ENCODE measurements around the gene NGEF.
"Not testable (repeated sequence)": the region's sequence is repeated elsewhere in the genome, so short reads cannot be mapped to it uniquely, and the experiment has no call there.

The NGEF gene

GRCh38 chr2:232870766-232871371 is 142.2 kb downstream of the NGEF start:
- no peak for DNase-seq (ENCODE audit: low read depth)

GRCh38 chr2:232870018-232870765 is 142.9 kb downstream of the NGEF start, which contains the start of gene SNORC:
TSS of gene SNORC (plus strand) at chr2:232870264. CDS start at chr2:232870342, 78 bp downstream.
- no peak for DNase-seq (ENCODE audit: low read depth)

- no peak for DNase-seq (ENCODE audit: low read depth)
Observed at GRCh38 chr2:232869138-232870017, 143.7 kb downstream of the NGEF start.

- no peak for DNase-seq (ENCODE audit: low read depth)
Observed at GRCh38 chr2:232866104-232866503, 147.0 kb downstream of the NGEF start.

- DNase-seq (ENCODE audit: low read depth): no peak
Observed at GRCh38 chr2:232865165-232865564, 147.9 kb downstream of the NGEF start.

GRCh38 chr2:232863996-232864395 is 149.1 kb downstream of the NGEF start:
- DNase-seq (ENCODE audit: low read depth): no peak

- DNase-seq (ENCODE audit: low read depth): no peak
Observed at GRCh38 chr2:232861353-232861752, 151.7 kb downstream of the NGEF start.

- no peak for DNase-seq (ENCODE audit: low read depth)
Observed at GRCh38 chr2:232860593-232861241, 152.3 kb downstream of the NGEF start.

GRCh38 chr2:232859385-232859916 is 153.6 kb downstream of the NGEF start:
- DNase-seq (ENCODE audit: low read depth): no peak

GRCh38 chr2:232857158-232857563 is 155.9 kb downstream of the NGEF start:
- no peak for DNase-seq (ENCODE audit: low read depth)

GRCh38 chr2:232854082-232854481 is 159.0 kb downstream of the NGEF start:
- DNase-seq (ENCODE audit: low read depth): no peak

- DNase-seq (ENCODE audit: low read depth): no peak
Observed at GRCh38 chr2:232852676-232853075, 160.4 kb downstream of the NGEF start.

- DNase-seq (ENCODE audit: low read depth): not testable (repeated sequence)
Observed at GRCh38 chr2:232852081-232852480, 161.0 kb downstream of the NGEF start.

GRCh38 chr2:232850039-232850438 is 163.0 kb downstream of the NGEF start:
- DNase-seq (ENCODE audit: low read depth): no peak

- DNase-seq (ENCODE audit: low read depth): no peak
Observed at GRCh38 chr2:232846055-232846454, 167.0 kb downstream of the NGEF start.

GRCh38 chr2:232843834-232844233 is 169.2 kb downstream of the NGEF start:
- DNase-seq (ENCODE audit: low read depth): no peak

GRCh38 chr2:232842689-232843088 is 170.4 kb downstream of the NGEF start:
- no peak for DNase-seq (ENCODE audit: low read depth)

- DNase-seq (ENCODE audit: low read depth): no peak
Observed at GRCh38 chr2:232839411-232840079, 173.5 kb downstream of the NGEF start.

- DNase-seq (ENCODE audit: low read depth): peak; percentile 29
Observed at GRCh38 chr2:232838406-232838874, 174.6 kb downstream of the NGEF start.

- DNase-seq (ENCODE audit: low read depth): no peak
Observed at GRCh38 chr2:232836934-232837333, 176.1 kb downstream of the NGEF start.

- DNase-seq (ENCODE audit: low read depth): no peak
Observed at GRCh38 chr2:232835687-232836208, 177.3 kb downstream of the NGEF start.

Data from activated T-helper 1 cell treated with Interleukin-2 at 50 U/mL for 16 hours (primary cell).